GM03348 (cell line): ENCODE results near the gene LPA.

Source experiments
- DNase-seq: peaks from one replicate; pipeline ENCODE4 v3.0.0; 2012; ENCODE audit warnings: low spot score

LPA gene

GRCh38 chr6:160510976-160511617 lies 153.0 kb downstream of the LPA start:
- no peak for DNase-seq

DNA sequence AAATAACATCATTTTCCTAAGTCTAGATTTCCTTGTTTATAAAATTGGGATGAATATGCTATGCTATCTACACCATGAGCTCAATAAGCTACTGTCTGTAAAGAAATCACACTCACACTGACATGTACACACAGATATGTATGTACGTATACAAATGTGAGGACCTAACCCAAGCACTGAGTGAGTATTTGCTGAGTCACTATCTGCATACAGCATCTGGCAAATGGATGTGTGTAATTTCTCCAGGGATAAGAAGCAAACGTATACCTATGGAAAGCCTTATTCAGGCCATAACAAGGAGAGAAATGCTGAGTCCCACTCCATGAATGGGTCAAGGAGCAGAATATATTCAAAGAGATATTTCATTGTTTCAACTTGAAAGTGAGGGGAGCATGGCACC lies 153.9 kb downstream of the LPA start:
- DNase-seq: no peak

- DNase-seq: no peak
Measured at GRCh38 chr6:160509610-160510009, 154.5 kb downstream of the LPA start.

DNA sequence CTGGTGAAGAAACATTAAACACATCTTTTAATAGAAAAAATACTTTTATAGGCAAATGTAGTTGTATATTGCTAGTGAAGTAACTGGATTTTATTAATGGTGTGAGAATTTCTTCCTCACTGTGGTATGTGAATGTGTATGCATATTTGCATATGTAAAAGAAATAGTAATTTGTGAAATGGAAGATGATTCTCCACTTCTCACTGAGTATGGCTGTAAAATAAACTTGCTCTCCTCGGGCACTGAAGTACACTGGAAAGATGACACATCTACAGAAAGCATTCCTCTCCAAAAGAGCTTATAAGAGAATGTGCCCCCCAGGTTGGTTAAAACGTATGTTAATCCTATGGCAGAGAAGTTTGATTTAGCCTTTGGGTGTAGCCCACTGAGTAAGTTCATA lies 155.5 kb downstream of the LPA start:
- no peak for DNase-seq

GRCh38 chr6:160507420-160507819 lies 156.7 kb downstream of the LPA start:
- DNase-seq: no peak

- no peak for DNase-seq
Measured at GRCh38 chr6:160505970-160506369, 158.1 kb downstream of the LPA start.

DNA sequence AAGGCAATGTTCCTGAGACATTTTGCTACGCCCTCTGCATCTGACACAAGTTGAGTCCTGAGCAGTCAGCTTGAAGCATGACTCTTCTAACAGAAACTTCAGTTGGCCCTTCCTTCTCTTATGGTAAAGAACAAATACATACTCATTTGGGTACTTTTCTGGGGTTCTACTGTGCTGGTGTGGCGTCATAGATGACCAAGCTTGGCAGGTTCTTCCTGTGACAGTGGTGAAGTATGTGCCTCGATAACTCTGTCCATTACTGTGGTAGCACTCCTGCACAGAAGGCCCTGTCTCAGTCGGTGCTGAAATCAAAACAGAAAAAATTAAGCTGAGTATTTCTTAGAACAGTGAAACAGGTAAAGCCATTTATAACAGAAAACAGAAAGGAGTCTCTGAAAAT lies 163.4 kb downstream of the LPA start:
- no peak for DNase-seq

DNA sequence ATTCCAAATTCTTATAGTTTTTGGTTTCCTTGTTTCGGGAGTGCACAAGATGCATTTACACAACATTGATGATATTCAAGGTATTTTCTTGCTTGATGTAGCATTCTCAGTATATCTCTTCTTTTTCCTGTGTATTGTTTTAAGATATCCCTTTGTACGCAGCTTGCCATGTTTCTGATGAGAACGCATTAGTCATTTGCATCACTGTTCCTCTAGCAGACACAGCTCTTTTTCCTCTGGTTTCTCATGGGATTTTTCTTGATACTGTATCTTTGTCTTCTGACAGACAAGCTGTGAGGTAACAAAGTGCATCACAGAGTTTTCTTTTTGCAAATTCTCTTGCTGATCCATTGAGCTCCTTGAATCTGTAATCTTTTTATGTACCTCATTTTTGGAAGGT lies 169.5 kb downstream of the LPA start:
- no peak for DNase-seq

DNA sequence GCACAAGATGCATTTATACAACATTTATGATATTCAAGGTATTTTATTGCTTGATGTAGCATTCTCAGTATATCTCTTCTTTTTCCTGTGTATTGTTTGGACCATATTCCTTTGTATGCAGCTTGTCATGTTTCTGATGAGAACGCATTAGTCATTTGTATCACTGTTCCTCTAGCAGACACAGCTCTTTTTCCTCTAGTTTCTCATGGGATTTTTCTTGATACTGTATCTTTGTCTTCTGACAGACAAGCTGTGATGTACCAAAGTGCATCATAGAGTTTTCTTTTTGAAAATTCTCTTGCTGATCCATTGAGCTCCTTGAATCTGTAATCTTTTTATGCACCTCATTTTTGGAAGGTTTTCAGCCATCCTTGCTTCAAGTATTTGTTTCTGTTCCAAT lies 175.0 kb downstream of the LPA start:
- no peak for DNase-seq

DNA sequence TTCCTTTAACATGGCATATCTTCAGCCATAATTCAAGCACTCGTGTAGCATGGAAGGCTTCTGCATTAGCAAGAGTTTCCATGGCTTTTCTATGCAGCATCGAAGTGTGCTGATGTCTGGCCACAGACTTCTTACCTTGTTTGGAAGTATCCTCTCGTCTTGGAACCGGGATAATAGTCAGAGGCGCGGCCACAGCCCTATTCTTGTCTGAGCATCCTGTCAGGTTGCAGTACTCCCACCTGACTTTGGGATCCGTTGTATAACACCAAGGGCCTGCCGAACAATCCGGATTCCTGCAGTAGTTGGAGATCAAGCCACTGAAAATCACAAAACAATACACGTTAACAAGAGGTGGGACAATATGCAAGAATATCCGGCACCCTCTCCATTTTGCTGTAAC lies 177.0 kb downstream of the LPA start:
- DNase-seq: no peak
